GM18517 (cell line): ENCODE data around the gene CLSTN2.

Experiments used
- ATAC-seq: cut with Tn5 transposase; IDR thresholded peaks from one replicate; pipeline ENCODE4 v1.9.1; 2021; ENCODE audit warnings: mild to moderate bottlenecking, moderate library complexity; ENCODE audit not compliant: unreplicated experiment

CLSTN2 gene

DNA sequence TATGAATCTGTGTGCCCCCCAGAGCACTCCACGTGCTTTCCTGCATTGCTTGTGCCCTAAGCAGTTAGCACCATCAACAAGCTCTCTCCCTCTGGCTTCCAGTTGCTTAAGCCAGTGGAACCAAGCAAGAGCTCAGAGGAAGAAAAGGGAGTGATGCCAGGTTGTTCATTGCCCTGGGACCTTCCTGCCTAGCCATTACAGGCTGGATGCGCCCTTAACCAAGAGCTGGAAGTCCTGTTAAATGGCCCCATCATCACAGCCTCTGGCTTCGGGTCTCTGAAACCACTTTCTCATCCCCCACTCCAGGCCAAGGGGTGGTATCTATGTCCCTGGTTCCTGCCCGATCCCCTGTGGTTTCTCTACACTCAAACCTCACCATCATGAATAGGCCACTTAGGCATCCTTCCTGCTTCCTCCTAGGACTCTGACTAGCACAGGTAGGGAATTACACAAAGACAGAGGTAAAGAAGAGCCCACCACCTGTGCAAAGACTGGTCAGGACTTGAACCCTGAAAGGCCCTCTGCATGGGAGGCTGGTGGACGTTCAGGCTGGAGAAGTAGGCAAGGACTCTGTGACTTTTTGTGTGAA, 433.3 kb downstream of the CLSTN2 start:
- no peak for ATAC-seq

DNA sequence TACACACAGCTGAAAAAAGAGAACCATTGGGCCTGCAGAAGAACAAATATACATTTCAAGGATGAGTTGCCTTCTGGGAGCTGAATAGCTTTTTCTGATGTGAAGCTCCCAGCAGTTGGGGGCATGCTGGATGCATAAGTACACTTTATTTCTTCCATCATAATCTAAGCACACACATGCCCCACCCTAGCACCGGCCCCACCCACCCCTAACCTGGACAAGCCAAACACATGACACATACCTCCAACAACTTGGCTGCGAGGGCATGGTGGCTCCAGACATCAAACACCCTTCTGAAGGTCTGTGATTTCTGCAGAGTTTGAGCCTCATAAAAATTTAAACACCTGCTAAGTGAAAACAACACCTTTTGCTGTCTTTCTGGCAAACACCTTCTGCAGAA, 435.7 kb downstream of the CLSTN2 start:
- ATAC-seq = no peak

DNA sequence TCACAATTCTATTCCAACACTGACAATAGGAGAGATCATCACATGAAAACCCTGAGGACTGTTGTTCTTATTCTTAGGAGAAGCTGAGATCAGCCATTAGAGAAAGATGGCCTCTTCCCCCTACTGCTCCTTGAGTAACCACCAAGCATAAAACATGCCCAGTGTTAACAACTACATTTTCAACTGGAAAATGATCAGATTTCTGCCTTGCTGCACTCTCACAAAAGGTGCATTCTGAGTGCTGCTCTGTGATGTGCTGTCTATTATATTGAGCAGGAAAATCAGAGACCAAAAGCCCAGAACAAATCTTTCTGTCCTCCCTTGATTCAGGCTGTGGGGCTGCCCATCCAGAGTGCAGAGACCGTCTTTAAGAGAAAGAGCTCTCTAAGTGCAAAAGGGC, 438.2 kb downstream of the CLSTN2 start:
- ATAC-seq = no peak

DNA sequence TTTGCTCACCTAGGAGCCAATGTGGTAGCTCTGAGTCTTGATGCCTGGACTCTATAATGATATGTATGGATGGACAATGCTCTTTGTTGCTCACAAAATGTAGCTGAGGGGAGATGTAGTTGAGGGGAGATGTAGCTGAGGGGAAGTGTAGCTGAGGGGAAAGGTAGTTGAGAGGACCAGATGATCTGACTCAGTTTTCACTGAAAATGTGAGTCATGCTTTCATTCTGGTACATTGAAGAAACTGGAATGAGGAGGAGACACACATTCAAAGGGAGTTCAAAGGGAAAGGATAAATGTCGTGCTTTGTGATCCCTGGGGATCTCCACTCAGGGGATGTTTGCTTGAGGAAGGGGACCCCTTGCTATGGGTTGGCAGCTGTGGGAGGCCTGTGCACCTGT, 440.0 kb downstream of the CLSTN2 start:
- no peak for ATAC-seq

GRCh38 chr3:140376136-140376889, 441.3 kb downstream of the CLSTN2 start:
- no peak for ATAC-seq

GRCh38 chr3:140377644-140378043, 442.7 kb downstream of the CLSTN2 start:
- ATAC-seq = no peak

GRCh38 chr3:140378571-140379340, 443.8 kb downstream of the CLSTN2 start:
- no peak for ATAC-seq

- ATAC-seq = no peak
These were observed 449.2 kb downstream of the CLSTN2 start for GRCh38 chr3:140384028-140384771.

GRCh38 chr3:140384876-140385275, 449.9 kb downstream of the CLSTN2 start:
- ATAC-seq = no peak

DNA sequence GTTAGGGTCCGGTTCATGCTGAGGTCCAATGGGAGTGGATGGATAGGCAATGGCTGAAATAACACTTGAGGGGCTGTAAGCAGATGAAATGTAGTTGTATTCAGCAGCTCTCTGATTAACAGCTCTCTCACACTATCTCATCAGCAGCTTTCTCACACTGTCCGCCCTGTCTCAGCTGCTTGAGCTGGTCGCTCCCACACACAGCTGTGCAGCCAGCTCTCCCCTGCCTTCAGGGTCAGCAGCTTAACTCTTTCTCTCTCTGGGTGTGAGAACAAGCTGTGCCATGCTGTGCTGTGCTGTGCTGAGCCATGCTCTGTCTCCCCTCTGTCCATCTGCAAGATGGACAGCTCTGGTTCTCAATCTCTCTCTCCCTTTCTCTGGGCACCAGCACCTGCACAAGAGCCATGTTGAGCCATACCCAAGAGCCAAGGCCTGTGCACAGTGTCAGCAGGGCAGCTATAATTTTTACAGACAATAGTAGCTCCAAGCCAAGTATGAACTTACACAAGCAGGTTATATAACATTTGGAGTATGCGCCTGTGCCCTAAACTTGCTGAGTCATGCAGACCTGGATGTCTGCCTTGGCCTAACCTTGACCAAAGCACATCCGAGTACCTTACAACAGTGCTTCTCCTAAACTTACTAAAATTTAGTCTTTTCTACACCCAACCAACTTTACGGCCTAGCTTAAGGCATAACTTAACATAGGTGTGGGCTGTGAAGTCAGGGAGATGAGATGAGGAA, 451.5 kb downstream of the CLSTN2 start:
- no peak for ATAC-seq

- no peak for ATAC-seq
These were observed 452.3 kb downstream of the CLSTN2 start for GRCh38 chr3:140387244-140387643.

DNA sequence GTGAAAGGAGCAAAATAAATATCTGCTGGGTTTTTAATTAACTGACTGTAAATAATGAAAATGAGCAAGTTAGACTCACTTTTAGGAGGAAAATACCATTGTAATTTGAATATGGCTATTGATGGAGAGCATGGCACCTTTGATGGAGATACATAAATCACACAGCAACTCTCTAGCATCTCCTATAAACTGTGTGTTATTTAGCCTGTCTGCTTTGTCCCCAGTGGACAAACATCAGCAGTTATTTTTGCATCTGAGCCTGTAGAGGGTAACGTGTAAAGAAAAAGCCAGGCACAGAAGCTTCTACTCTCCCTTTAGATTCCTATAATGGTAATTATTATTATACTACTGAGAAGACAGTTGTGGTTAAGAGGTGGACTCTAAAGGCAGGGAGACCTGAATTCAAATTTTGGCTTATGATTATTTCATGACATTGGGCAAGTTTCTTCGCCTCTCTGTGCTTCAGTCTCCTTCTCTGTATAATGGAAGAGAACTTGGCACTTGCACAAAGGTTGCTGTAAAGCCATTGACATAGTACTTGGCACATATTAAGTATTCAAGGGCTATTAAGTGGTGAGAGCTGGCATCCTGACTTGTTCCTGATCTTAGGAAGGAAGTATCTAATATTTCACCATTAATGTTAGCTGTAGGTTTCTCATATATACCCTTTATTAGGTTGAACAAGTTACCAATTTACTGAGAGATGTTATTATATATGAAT, 453.4 kb downstream of the CLSTN2 start:
- no peak for ATAC-seq

- ATAC-seq = no peak
These were observed 456.1 kb downstream of the CLSTN2 start for GRCh38 chr3:140391061-140391460.

DNA sequence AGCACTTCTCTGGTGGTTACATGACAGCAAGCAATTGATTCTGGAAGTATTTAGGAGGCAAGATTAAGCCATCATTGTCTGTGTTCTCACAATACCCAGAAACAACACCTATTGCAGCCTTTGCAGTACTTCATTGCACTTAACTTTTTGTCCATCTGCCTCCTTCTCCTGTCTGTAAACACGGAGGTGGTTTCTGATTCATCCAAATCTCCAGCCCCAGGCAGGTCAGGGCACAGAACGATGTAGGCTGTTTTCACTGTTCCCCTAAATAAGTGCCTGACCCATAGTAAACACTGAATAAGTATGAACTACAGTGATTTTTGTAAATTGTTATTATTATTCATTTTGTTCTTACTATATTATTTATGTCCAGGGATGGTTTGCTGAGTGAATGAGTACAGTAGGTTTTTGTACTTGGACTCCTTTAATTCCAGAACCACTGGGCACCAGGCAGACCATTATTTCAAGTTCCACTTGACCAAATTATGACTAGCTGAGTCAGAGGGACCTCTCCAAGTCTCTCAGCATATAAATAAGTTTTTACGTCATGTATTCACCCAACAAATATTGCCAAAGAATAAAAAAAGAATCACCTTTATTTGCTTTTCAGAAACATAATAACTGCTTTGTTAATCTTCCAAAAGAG, 459.6 kb downstream of the CLSTN2 start:
- no peak for ATAC-seq

DNA sequence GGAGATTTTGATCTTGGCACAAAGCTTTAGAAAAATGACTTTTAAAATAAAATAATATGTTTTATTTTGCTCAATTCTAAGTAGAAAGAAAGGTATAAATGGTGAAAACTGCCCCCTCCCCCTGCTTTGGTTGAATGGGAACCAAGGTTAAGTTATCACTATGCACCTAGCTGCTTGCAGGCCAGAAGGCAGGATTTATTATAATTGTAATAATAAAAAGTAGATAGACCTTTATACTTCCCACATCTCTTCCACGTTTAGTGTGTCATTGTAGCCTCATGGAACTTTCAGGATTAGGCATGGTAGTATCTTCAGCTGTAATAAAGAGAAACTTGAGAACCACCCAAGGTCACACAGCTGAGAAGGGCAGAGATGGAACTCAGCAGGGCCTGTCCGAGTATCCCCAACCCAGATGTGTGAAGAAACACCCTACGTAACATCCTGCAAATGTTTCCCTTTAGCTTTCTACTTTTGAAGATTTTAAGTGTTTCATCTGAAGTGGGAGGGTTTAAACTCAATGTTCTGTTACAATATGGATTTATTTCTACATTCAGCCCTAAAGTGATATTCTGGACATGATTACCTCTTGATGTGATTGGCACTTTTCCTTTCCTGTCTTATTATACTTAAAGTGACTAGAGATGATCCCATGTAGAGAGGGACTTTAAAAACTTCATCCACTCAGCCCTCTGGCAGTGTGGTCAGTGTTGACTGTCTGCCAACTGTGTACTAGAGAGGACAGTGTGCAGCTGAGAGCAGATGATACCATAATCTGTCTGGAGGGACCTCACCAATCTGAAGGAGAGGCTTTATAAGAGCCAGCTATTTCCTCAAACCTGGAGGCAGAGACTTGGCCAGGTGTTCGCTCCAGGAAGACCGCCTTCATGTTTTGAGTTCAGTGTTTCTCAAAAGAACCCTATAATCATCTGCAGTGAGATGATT, 460.4 kb downstream of the CLSTN2 start:
- no peak for ATAC-seq

GRCh38 chr3:140396110-140396509, 461.1 kb downstream of the CLSTN2 start:
- ATAC-seq = no peak

DNA sequence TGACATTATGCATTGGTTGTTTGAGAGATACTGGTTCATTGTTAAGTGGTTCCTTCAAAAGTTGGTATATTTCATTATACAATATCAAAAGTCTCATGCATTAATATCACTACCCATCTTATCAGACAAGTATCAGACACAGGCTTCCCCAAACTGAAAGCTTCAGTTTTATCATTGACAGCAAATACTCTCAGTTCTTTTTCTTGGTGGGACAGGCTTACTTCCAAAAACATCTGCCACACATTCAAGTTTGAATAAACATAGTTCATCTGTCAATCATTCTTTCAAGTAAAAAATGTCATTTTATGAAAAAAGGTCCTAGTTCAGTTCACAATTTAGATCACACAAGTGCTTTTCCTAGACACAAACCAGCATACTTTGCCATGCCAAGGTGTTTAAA, 462.9 kb downstream of the CLSTN2 start:
- ATAC-seq = no peak

DNA sequence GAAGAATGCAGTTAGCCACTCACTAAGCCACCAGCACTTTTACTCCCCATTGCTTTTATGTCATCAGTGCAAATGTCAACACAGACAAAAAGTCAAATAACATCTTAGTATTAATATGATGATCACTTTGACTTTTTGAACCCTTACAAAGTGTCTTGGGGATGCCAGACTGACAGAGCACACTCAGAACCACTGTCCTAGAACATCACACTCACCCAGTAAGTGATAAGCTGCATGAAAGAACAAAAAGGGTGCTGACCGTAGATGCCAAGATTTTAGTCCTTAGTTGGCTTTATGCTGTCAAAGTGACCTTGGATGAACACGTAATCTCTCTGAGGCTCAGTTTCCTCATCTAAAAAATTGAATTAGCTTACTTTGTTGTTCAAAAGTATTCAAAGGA, 463.4 kb downstream of the CLSTN2 start:
- no peak for ATAC-seq
